ENCODE measurements around the gene ERCC6. TPM values are rescaled to one million over a fixed set of nuclear protein-coding genes. Genes with fewer than 3 reads are reported as not detected.

ERCC6 gene
- total RNA-seq, 1 experiment from 2014 or later: 18.2 TPM

GRCh38 chr10:49556723-49557122 is 17.8 kb upstream of the ERCC6 start:
- H3K4me1 ChIP-seq (ENCODE audit: insufficient read depth, low read length): no peaks in the 10 kb centered on the region
- H3K4me1 Mint-ChIP-seq: peaks cover 4 to 10% of the 10 kb centered on the region in 2 experiments; a peak in 3 of 4 replicates
- no peaks in the 10 kb centered on the region; a peak in 1 of 7 replicates for H3K36me3 Mint-ChIP-seq (ENCODE audit: insufficient read depth in 1 of 3, low read depth in 3 of 3)
- H3K79me1 ChIP-seq (ENCODE audit: insufficient read depth, low read depth, low read length, poor library complexity, severe bottlenecking): no peaks in the 10 kb centered on the region
- H2BK15ac ChIP-seq (ENCODE audit: low read depth, low read length): no peak overlapping the region
- no peak overlapping the region for H3K27ac ChIP-seq (ENCODE audit: insufficient read length, low read depth, low read length)
- no peak overlapping the region for H3K14ac ChIP-seq (ENCODE audit: insufficient read depth, low read length)
- no peak overlapping the region for H2AK5ac ChIP-seq (ENCODE audit: insufficient read length, low read length)
- no peak overlapping the region for H4K8ac ChIP-seq (replicated peaks; ENCODE audit: insufficient read length, low read depth, low read length)
- H2BK20ac ChIP-seq (ENCODE audit: low read depth, low read length, poor library complexity, severe bottlenecking): no peak overlapping the region
- no peak overlapping the region for H2BK5ac ChIP-seq (ENCODE audit: insufficient read length, low read length)
- H3K9ac ChIP-seq (ENCODE audit: extremely low read depth, insufficient read length, low read length): no peak overlapping the region
- peaks cover 3 to 12% of the 10 kb centered on the region in 2 experiments; a peak in 4 of 5 replicates for H3K9me3 Mint-ChIP-seq
- no peak for DNase-seq
- H4K20me1 ChIP-seq (ENCODE audit: control insufficient read depth, insufficient read depth, insufficient read length): no peaks in the 10 kb centered on the region
- H2BK12ac ChIP-seq (ENCODE audit: insufficient read length, low read depth, low read length): no peak overlapping the region
- H3K23ac ChIP-seq (ENCODE audit: insufficient read length, low read depth, low read length): no peak overlapping the region
- no peak overlapping the region for H3K4ac ChIP-seq (ENCODE audit: low read depth, low read length)
- H3K27me3 Mint-ChIP-seq (ENCODE audit: low read depth): peaks cover 35% of the 10 kb centered on the region
- H3K79me2 ChIP-seq (ENCODE audit: insufficient read depth, low read length): no peaks in the 10 kb centered on the region
- no peak for TF ChIP-seq CTCF (conservative IDR thresholded peaks at IDR 0.05)
- no peak overlapping the region for H3K4me2 ChIP-seq (ENCODE audit: insufficient read depth, insufficient read length, low read length)
- WGBS (ENCODE audit: extremely low coverage, insufficient read length, low lambda C conversion rate): no CpG with 5 or more reads among the region's 1 CpG
- no peak overlapping the region for H2BK120ac ChIP-seq (ENCODE audit: low read depth, low read length, poor library complexity, severe bottlenecking)
- H3K4me3 Mint-ChIP-seq: no peak overlapping the region
- no peak overlapping the region for H3K27ac Mint-ChIP-seq
- no peak overlapping the region for H3K18ac ChIP-seq (ENCODE audit: insufficient read length, low read depth, low read length)
- no peaks in the 10 kb centered on the region for H3K9me3 ChIP-seq (ENCODE audit: control insufficient read depth, low read depth, low read length)
- H4K5ac ChIP-seq (ENCODE audit: insufficient read length, low read depth, low read length): no peak overlapping the region
- H3T11ph ChIP-seq (ENCODE audit: low read length): no peak overlapping the region
- no peak overlapping the region for H4K91ac ChIP-seq (ENCODE audit: insufficient read length, low read depth, low read length)
- no peaks in the 10 kb centered on the region for H3K27me3 ChIP-seq (ENCODE audit: insufficient read depth, low read length)
- H3K23me2 ChIP-seq (ENCODE audit: insufficient read length, low read depth, low read length, poor library complexity, severe bottlenecking): no peaks in the 10 kb centered on the region
- H3K56ac ChIP-seq (ENCODE audit: insufficient read length, low read depth, low read length): no peak overlapping the region
- H2AFZ ChIP-seq (ENCODE audit: low read length): no peak overlapping the region
